PC-3 (cell line): ENCODE measurements around the gene MALRD1.

Experiments
- EZH2 ChIP-seq: fragments of 300-600 bp; sonication (generic); IDR thresholded peaks from one replicate; pipeline ENCODE4 v1.6.1; 2017; ENCODE audit warnings: antibody characterized with exemption, mild to moderate bottlenecking, low read length; ENCODE audit not compliant: unreplicated experiment
- TF ChIP-seq, protein P1 (sequence below): fragments of 300-600 bp; sonication (generic); conservative IDR thresholded peaks from 2 replicates; pipeline ENCODE4 v1.5.1; 2017; ENCODE audit warnings: antibody characterized with exemption, low read depth, mild to moderate bottlenecking, low read length

DNA sequence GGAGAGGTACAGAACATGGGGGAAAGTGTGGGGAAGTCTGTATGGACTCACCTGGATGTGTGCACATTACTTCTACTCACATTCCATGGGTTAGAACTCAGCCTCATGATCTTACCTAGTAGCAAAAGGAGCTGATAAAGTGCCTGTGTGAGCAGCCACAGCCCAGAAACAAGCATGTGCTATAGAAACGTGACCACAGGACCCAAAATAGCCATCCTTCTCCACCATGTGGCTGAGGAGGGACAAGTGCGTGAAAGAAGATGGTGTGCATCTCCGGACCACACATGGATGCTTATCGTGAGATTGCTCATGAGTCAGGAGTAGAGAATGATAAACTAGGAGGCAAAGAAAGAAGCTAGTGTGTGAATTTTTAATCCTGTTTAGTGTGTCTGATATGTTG is 431.3 kb downstream of the MALRD1 start:
- TF ChIP-seq, protein P1, sequence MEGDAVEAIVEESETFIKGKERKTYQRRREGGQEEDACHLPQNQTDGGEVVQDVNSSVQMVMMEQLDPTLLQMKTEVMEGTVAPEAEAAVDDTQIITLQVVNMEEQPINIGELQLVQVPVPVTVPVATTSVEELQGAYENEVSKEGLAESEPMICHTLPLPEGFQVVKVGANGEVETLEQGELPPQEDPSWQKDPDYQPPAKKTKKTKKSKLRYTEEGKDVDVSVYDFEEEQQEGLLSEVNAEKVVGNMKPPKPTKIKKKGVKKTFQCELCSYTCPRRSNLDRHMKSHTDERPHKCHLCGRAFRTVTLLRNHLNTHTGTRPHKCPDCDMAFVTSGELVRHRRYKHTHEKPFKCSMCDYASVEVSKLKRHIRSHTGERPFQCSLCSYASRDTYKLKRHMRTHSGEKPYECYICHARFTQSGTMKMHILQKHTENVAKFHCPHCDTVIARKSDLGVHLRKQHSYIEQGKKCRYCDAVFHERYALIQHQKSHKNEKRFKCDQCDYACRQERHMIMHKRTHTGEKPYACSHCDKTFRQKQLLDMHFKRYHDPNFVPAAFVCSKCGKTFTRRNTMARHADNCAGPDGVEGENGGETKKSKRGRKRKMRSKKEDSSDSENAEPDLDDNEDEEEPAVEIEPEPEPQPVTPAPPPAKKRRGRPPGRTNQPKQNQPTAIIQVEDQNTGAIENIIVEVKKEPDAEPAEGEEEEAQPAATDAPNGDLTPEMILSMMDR = no peak
- no peak for TF ChIP-seq EZH2
